OCI-LY7 (cell line): ENCODE results near the gene SRSF12. TPM values are rescaled to one million over a fixed set of nuclear protein-coding genes. Genes with fewer than 3 reads are reported as not detected.
A peak's percentile ranks its signal among the peaks of the same experiment; 100 is the strongest.

ENCODE experiments used
- BruUV-seq: library from RNA; stranded (reverse); fragments of 400-500 nt; replicated peaks from 2 replicates; lab custom pipeline; 2021; lab: Mats Ljungman, UMichigan
- CTCF ChIA-PET: fragments of 300-600 bp; sonication (Branson Sonifier 250); formaldehyde crosslinking; loops from one replicate; lab custom pipeline; 2022; ENCODE audit warnings: antibody characterized with exemption; ENCODE audit not compliant: unreplicated experiment; lab: Charles Lee
- POLR2A ChIA-PET: fragments of 300-600 bp; sonication (Branson Sonifier 250); formaldehyde crosslinking; loops from one replicate; lab custom pipeline; 2022; ENCODE audit warnings: antibody characterized with exemption; lab: Charles Lee
- DNase-seq: peaks from one replicate; pipeline ENCODE4 v3.0.0-alpha.2; 2015; ENCODE audit warnings: low spot score
- H2AFZ ChIP-seq: fragments of 200-600 bp; sonication (generic), shearing (Covaris generic); 2 replicates; pipeline ENCODE4 v1.6.1; 2014; ENCODE audit warnings: mild to moderate bottlenecking, antibody characterized with exemption, low read length, moderate library complexity
- H3K27ac ChIP-seq: fragments of 200-600 bp; sonication (generic); 2 replicates; pipeline ENCODE4 v1.5.1; 2014; ENCODE audit warnings: mixed run types, low read depth, mild to moderate bottlenecking, moderate library complexity, low read length, inconsistent platforms; ENCODE audit not compliant: poor library complexity, severe bottlenecking
- H3K36me3 ChIP-seq: fragments of 200-600 bp; sonication (generic); 2 replicates; pipeline ENCODE4 v1.6.1; 2014; ENCODE audit warnings: mild to moderate bottlenecking, antibody characterized with exemption, low read length, moderate library complexity, mixed read lengths; ENCODE audit not compliant: insufficient read depth
- H3K4me1 ChIP-seq: fragments of 200-600 bp; sonication (generic); 2 replicates; pipeline ENCODE4 v1.5.1; 2014; ENCODE audit warnings: mild to moderate bottlenecking, low read length; ENCODE audit not compliant: insufficient read depth, poor library complexity, severe bottlenecking
- H3K4me2 ChIP-seq: fragments of 200-600 bp; sonication (generic); 2 replicates; pipeline ENCODE4 v1.6.1; 2014; ENCODE audit warnings: mild to moderate bottlenecking, low read length
- H3K4me3 ChIP-seq: fragments of 200-600 bp; sonication (generic); 2 replicates; pipeline ENCODE4 v1.5.1; 2014; ENCODE audit warnings: mild to moderate bottlenecking, low read depth, low read length; ENCODE audit not compliant: poor library complexity, severe bottlenecking
- H3K79me2 ChIP-seq: fragments of 200-600 bp; sonication (generic); 2 replicates; pipeline ENCODE4 v1.6.1; 2016; ENCODE audit warnings: low read depth, mild to moderate bottlenecking, low read length, moderate library complexity, mixed read lengths; ENCODE audit not compliant: insufficient read depth
- H3K9me2 ChIP-seq: fragments of 200-600 bp; sonication (generic); 2 replicates; pipeline ENCODE4 v1.6.1; 2016; ENCODE audit warnings: mild to moderate bottlenecking, low read length, mixed read lengths; ENCODE audit not compliant: insufficient read depth
- H3K9me3 ChIP-seq: fragments of 200-600 bp; sonication (generic); 2 replicates; pipeline ENCODE4 v1.6.1; 2014; ENCODE audit warnings: mild to moderate bottlenecking, mixed run types, low read length, mixed read lengths
- H4K20me1 ChIP-seq: fragments of 200-600 bp; sonication (generic); 2 replicates; pipeline ENCODE4 v1.6.1; 2014; ENCODE audit warnings: mild to moderate bottlenecking, antibody characterized with exemption, low read length, moderate library complexity, mixed read lengths; ENCODE audit not compliant: insufficient read depth
- CTCF ChIP-seq: fragments of 200-600 bp; sonication (generic); conservative IDR thresholded peaks from 2 replicates; pipeline ENCODE4 v1.5.1; 2014; ENCODE audit warnings: mild to moderate bottlenecking, antibody characterized with exemption, low read length, moderate library complexity, mixed read lengths
- EZH2phosphoT487 ChIP-seq: fragments of 200-600 bp; sonication (generic); IDR thresholded peaks from 2 replicates; pipeline ENCODE4 v1.6.1; 2018; ENCODE audit warnings: low read depth, borderline replicate concordance, mild to moderate bottlenecking, mixed run types, antibody characterized with exemption, low read length, moderate library complexity, mixed read lengths
- intact Hi-C: fragments of 100-400 bp; cut with micrococcal nuclease; formaldehyde crosslinking; loops from one replicate; pipeline ENCODE4 v1.10.0; 2022; ENCODE audit not compliant: unreplicated experiment
- total RNA-seq, 2 experiments: library from RNA; depleted of rRNA in 1 of 2; stranded (reverse); fragments of >200 nt in 1 of 2; shearing (Covaris generic) in 1 of 2; gene quantifications; 2 replicates each; pipeline ENCODE4 v1.2.3, GENCODE V29; 2014 to 2022

The SRSF12 gene
- total RNA-seq, 2 experiments from 2014 or later, result not detected

GRCh38 chr6:89081423-89082322 is 36.2 kb downstream of the SRSF12 start:
- Histone ChIP-seq H3K4me1 (peaks cover 25% of the 10 kb centered on the region), H3K79me2 (peaks cover 30% of the 10 kb centered on the region), H3K4me2 (peak overlapping the region; percentile 99), H3K27ac (peak overlapping the region; percentile 84), H3K9me3 (no peaks in the 10 kb centered on the region), H2AFZ (peak overlapping the region; percentile 73; the same call in 1 of the 2 replicates), H4K20me1 (peaks cover 18% of the 10 kb centered on the region; the same call in 1 of the 2 replicates), H3K4me3 (peak overlapping the region; percentile 96), H3K9me2 (no peaks in the 10 kb centered on the region), H3K36me3 (peaks cover 39% of the 10 kb centered on the region)
- POLR2A ChIA-PET, result interaction anchor here (0.6 to 5.4 kb wide), 6 partner anchors 9 to 390 kb away, joined by 3 to 66 read pairs (median 6); partner anchors contain the start of genes PM20D2 and RNGTT
- DNase-seq, result peak; percentile 97
- intact Hi-C loops, result loop anchor here (2.0 to 10.0 kb wide), 4 partner anchors 99 to 1174 kb away; no protein-coding TSS in a partner anchor
- no peak for TF ChIP-seq CTCF
- no peak for TF ChIP-seq EZH2phosphoT487
- CTCF ChIA-PET, result no interaction called here
- BruUV-seq, result no TSS peak

- H3K79me2 ChIP-seq, result peaks cover 30% of the 10 kb centered on the region
- BruUV-seq, result no TSS peak
- H3K4me1 ChIP-seq, result peaks cover 25% of the 10 kb centered on the region
- peak overlapping the region; percentile 84 for H3K27ac ChIP-seq
- H3K9me3 ChIP-seq, result no peaks in the 10 kb centered on the region
- H2AFZ ChIP-seq, result no peak overlapping the region
- peak overlapping the region; percentile 99 for H3K4me2 ChIP-seq
- TF ChIP-seq EZH2phosphoT487 (no peak), CTCF (no peak)
- CTCF ChIA-PET, result interaction anchor here (1.0 to 1.3 kb wide), 2 partner anchors 64 to 277 kb away, joined by 3 to 4 read pairs; no protein-coding TSS in a partner anchor
- peak overlapping the region; percentile 96 for H3K4me3 ChIP-seq
- H3K9me2 ChIP-seq, result no peaks in the 10 kb centered on the region
- H3K36me3 ChIP-seq, result peaks cover 39% of the 10 kb centered on the region
- POLR2A ChIA-PET, result interaction anchor here (0.8 to 5.4 kb wide), 8 partner anchors 64 to 1269 kb away, joined by 3 to 66 read pairs (median 4); partner anchors contain the start of genes PM20D2 and RNGTT
- no peak for DNase-seq
- peaks cover 18% of the 10 kb centered on the region; the same call in 1 of the 2 replicates for H4K20me1 ChIP-seq
- intact Hi-C loops, result loop anchor here (2.0 to 10.0 kb wide), 4 partner anchors 98 to 1174 kb away; no protein-coding TSS in a partner anchor
Measured at GRCh38 chr6:89081129-89081422, 36.8 kb downstream of the SRSF12 start.
